Islet of Langerhans (tissue), 1 donor: ENCODE measurements around the gene HEPACAM2.

Source experiments
- FAIRE-seq: peaks from one replicate; lab custom pipeline; 2011; peaks lifted over from hg19 to GRCh38; lab: Jason Lieb, UNC

The HEPACAM2 gene

GRCh38 chr7:93202594-93203250, 23.5 kb downstream of the HEPACAM2 start:
- no peak for FAIRE-seq

DNA sequence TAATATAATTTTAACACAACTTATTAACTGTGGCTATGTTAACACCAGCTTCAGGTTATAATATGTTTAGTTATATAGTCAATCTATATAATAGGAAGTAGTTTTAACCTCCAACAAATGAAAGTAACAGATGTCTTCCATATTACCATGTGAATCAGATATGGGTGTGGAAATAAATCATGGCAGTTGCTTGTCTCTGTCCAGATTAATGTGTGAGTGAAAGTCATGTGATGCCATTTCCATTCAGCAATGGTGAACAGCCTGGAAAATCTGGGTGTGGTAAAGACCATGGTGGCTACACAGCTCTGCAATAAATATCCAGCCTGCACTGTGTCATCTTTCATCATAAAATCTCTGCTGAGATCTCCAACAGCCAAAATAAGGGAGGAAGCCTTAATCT, 27.8 kb downstream of the HEPACAM2 start:
- FAIRE-seq = no peak

DNA sequence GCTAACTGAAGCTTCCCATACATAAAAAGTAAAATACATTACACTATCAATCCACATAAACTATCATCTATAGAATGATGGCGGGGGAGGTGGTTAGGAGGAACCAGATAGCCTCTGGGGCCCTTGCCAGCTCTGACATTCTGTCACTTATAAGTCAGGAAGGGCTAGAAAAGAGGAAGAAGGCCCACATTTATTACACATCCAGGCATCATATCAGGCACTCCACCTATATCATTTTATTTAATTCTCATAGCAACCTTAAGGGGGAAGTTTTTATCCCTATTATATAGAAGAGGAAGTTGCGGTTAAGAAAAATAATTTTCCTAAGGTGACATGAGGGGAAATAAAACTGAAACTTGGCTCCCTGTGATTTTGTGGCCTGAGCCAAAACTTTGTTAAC, 29.9 kb downstream of the HEPACAM2 start:
- FAIRE-seq = no peak

DNA sequence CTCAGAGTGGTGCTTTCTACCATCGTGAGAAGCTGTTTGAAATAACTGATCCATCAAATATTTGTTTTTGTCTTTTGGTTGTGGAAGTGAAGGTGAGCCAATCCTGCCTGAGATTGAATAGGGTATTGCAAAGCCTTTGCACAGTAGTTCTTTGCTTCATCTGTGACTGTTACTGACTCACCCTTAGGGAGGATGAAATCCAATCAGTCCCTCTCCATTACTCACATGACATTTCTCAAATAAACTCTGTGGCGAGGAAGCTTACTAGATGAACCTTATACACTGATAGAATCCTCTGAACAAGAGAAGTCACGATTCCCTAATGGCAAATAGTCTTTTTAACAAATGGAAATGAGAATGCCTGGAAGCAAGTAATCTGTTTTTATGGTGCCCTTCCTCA, 31.9 kb downstream of the HEPACAM2 start:
- no peak for FAIRE-seq

DNA sequence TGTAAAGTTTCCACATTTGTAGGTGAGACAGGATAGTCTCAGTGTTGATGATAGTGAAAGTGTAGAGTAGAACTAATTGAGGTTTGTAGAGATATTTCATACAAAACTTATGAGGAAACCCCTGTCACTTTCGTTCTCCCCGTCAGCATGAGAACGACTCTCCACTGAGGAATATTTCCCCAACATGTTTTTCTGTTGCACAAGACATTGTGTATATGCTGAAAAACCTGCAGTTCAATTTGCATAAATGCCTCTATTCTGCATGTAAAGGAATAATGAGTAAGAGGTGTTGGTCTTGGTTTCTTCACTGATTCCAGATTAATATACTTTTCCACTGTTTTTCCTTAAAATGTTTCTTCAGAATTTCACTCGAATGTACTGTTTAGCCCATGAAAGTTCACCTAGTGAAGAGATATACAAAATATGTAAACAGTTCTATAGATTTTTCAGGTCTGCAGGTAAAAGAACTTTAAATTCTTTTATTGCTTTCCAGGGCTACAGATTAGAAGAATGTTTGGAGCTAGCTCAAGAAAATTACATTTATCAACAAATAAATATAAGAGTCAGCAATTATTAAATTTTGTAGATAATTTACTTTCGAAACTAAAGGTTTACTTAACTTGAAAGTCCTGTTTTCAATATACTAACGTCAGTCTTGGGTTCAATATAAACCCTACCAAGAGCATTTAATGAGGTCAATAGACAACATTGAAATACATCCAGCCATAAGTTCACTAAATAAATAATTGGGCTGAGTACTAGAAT, 37.2 kb downstream of the HEPACAM2 start:
- peak; percentile 30 for FAIRE-seq

DNA sequence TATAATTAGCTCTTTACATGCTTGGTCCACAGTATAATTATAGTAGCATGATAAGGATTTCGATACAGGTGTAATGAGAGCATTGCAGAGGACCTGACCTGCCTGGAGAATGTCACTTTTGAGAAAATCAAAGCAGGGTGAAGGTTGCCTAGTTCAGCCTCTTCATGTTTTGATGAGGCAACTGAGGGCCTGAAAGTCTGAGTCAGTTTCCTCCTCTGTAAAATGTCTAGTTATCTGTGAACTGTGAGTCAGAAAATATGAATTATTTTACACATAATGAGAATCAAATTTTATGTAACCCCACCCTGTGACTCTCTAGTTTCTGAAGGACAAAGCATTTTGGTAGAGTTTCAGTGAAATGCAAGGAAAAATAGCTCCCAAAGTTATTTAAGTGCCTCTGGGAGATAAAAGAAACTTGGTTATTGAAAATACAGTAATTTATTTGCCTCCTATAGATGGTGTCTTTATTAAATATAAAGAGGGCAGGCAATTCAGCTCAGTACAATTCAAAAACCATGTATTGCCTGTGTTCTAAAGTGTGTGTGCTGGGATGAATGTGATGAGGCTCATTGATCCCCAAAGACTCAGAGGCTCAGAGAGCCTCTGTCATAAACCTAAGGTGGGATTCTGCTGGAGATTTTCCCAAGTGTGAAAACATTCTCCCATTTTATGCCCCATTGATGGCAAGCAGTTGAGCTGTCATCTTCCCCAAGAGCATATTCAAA, 40.8 kb downstream of the HEPACAM2 start:
- no peak for FAIRE-seq

DNA sequence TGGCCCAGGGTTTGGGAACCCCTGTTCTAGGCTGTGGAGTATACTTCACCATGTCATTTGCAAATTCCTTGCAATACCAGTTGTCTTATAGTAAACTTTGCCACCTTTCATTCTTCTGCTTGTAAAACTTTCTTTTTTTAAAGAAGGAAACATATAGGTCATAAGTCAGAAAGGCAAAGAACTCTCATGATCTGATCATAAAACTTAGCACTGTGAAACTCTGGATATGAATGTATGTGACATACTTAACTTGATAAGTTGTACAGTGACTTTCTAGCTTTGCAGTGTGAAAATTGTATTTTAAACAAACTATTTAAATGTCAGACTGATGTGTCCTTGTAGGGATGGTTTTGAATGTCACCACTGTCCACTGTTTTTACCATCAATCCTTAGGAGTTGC, 47.1 kb downstream of the HEPACAM2 start:
- FAIRE-seq = no peak

DNA sequence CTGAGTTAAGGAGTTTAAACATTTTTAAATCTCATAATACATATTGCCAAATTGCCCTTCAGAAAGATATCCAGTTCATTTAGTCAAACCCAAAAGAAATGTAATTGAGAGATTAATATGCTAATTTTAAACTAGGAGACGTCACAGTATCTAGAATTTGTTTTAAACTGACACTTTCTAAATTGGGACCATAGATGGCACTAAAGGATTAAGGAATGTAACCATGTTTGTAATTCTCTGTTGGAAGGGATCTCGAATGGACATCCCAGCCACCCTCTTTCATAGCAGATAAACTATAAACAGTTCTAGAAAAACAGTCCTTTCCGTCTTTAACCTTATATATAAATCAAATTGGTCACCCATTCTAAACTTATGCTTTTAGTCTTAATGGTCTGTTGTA, 48.1 kb downstream of the HEPACAM2 start:
- FAIRE-seq = peak; percentile 97

GRCh38 chr7:93176992-93177580, 49.2 kb downstream of the HEPACAM2 start:
- FAIRE-seq = no peak

DNA sequence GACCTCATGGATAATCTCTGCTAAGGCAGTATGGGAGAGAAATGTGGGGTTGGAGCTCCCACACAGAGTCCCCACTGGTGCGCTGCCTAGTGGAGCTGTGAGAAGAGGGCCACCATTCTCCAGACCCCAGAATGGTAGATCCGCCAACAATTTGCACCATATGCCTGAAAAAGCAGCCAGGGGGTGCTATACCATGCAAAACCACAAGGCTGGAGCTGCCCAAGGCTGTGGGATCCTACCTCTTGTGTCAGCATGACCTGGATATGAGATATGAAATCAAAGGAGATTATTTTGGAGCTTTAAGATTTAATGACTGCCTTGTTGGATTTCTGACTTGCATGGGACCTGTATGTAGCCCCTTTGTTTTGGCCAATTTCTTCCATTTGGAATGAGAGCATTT, 51.0 kb downstream of the HEPACAM2 start:
- FAIRE-seq = no peak

DNA sequence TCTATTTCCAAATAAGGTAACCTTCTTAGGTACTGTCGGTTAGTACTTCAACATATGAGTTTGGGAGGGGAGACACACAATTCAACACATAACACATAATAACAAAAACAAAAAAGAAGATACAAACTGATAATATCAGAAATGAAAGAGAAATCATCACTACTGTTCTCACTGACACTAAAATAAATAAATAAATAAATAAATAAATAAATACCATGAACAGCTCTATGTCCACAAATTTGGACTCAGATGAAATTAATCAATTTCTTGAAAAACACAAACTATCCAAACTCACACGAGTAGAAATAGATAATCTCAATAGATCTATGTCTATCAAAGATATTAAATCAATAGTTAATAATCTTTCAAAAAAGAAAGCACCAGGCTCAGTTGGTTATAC, 53.6 kb downstream of the HEPACAM2 start:
- no peak for FAIRE-seq

DNA sequence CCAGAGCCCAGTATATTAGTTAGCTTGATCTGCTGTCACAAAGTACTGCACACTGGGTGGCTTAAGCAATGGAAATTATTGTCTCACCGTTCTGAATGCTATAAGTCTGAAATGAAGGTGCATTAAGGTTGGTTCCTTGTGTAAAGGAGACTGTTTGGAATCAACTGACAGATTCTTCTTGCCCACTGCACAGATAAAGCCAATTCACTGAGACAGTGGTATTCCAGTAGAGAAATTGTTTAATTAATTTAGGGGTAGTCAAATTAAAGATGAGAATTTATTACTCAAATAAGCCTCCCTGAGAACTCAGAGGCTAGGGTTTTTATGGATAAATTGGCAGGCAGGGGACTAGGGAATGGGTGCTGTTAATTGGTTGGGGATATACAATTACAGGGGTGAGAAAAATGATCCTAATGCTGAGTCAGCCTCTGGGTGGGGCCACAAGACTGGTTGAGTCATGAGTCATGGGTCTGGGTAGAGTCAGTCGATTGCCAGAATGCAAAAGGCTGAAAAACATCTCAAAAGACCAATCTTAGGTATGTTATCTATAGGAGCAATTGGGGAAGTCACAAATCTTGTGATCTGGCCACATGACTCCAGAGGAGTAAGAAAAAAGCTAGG, 54.6 kb downstream of the HEPACAM2 start:
- FAIRE-seq = no peak

DNA sequence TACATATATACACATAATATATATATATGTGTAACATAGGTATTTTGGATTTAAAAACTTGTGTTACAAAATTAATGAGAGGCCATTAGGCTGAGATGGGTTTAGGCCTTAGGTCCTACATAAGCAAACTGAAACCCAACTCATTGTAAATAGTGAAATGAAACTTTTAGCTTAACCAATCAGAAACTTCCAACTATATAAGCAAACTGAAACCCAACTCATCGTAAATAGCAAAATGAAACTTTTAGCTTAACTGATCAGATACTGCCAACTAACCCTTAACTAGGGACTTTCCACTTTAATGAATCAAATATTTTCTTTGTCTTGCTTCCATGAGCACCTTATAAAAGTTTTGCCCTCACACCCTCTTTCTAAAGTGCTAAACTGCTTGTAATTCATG, 60.8 kb downstream of the HEPACAM2 start:
- no peak for FAIRE-seq

GRCh38 chr7:93164766-93165165, 61.5 kb downstream of the HEPACAM2 start:
- FAIRE-seq = peak; percentile 13

DNA sequence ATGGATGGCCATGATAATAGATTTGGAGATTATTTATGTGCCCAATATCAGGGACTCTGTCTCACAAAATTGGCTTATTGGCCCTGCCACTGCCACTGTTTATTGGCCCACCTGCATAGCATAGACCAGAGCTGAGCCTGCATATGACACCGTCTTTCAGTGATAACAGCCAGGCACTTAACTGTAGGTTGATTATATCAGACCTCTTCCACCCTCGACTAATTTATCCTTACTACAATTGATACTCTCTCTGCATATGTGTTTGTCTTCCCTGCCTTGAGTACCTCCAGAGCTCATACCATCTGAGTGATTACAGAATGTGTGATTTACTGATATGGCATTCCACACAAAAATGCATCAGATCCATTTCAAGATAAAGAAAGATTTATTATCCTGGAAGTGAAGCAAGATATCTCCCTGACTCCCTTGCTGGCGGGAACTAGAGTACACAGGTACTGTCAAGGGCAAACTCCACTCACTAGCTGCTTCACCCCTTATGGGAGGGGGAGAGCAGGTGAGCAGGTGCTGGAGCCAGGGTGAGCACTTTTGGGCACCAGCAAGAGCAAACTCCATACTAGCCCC, 65.0 kb downstream of the HEPACAM2 start:
- no peak for FAIRE-seq

- FAIRE-seq = no peak
These were observed 65.9 kb downstream of the HEPACAM2 start for GRCh38 chr7:93160410-93160809.

- FAIRE-seq = no peak
These were observed 66.8 kb downstream of the HEPACAM2 start for GRCh38 chr7:93159490-93159889.

GRCh38 chr7:93156884-93157283, 69.4 kb downstream of the HEPACAM2 start:
- no peak for FAIRE-seq

DNA sequence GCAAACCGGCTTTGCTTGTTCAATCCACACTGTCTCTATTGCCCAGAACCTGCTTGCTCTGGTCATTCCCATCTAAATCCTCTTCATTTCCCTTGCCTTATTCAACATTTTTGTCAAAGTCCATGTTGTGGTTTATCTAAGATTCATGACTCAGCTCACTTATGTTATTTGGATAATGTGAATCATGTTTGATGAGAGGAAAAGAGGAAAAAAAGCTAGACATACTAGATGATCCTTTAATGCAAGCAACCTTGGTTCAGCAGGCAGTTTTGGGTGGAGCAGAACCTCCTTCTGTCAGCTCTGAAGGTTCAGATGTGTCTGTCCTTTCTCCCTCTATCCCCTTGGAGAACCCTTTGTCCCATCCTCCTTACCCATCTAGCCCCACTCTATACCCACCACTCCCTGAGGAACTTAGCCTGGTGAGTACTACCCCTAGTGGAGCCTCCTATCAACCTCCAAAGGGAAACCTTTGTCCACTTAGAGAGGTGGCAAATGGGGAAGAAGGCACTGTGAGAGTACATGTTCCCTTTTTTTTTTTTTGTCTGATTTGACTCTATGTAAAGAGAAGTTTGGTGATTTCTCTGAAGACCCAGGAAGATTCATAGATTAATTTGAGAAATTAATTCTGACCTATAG, 76.0 kb downstream of the HEPACAM2 start:
- no peak for FAIRE-seq

DNA sequence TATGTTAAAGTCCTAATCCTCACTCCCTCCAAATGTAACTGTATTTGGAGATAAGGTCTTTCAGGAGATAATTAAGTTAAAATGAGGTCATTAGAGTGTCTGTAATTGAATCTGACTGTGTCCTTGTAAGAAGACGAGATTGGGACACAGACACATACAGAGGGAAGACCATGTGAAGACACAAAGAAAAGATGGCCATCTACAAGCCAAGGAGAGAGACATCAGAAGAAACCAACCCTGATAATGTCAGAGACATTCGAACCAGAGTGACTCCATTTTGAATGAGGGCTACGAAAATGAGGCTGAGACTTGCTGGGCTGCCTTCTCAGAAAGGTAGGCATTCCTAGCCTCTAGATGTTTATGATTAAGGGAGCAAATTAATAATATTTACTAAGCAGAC, 77.5 kb downstream of the HEPACAM2 start:
- FAIRE-seq = no peak

GRCh38 chr7:93148144-93148543, 78.1 kb downstream of the HEPACAM2 start, which contains the start of gene SAMD9L:
Gene SAMD9L, minus strand, starts transcription at chr7:93148385. Its CDS starts 12,414 bp downstream, at chr7:93135971.
- FAIRE-seq = no peak

GRCh38 chr7:93147363-93147762, 78.9 kb downstream of the HEPACAM2 start:
- FAIRE-seq = no peak
